ENCODE data around the gene DDN. TPM values are rescaled to one million over a fixed set of nuclear protein-coding genes. Genes with fewer than 3 reads are reported as not detected.
A peak's percentile ranks its signal among the peaks of the same experiment; 100 is the strongest.

The DDN gene
- total RNA-seq, 4 donors from 2014 or later, result 0.27 to 0.28 TPM; not detected in 2

GRCh38 chr12:48998497-48999353 lies 450 bp downstream of the DDN start:
- peaks cover 0 to 26% of the 10 kb centered on the region in 2 donors for H3K27me3 ChIP-seq
- peak in 2 of 3 donors; percentile 63 to 72 for DNase-seq
- TF ChIP-seq POLR2A (IDR thresholded peaks at IDR 0.05), result no peak
- TF ChIP-seq CTCF (IDR thresholded peaks at IDR 0.05), result no peak
- peaks cover 0 to 27% (median 0%) of the 10 kb centered on the region in 3 donors for H3K36me3 ChIP-seq
- H3K4me1 ChIP-seq, result peaks cover 0 to 43% (median 33%) of the 10 kb centered on the region in 4 donors
- H3K9me3 ChIP-seq, result no peaks in the 10 kb centered on the region
- H3K4me3 ChIP-seq, result peak overlapping the region; percentile 40 to 64 (median 54)
- H3K27ac ChIP-seq, result peak overlapping the region in 1 of 4 donors; percentile 49

GRCh38 chr12:48997719-48998496 lies 1.3 kb downstream of the DDN start:
- TF ChIP-seq CTCF (IDR thresholded peaks at IDR 0.05) (no peak), POLR2A (IDR thresholded peaks at IDR 0.05) (no peak)
- Histone ChIP-seq H3K27ac (peak overlapping the region in 1 of 4 donors; percentile 49), H3K9me3 (no peaks in the 10 kb centered on the region), H3K4me3 (peak overlapping the region; percentile 40 to 64 (median 54)), H3K36me3 (peaks cover 0 to 19% (median 0%) of the 10 kb centered on the region in 3 donors), H3K27me3 (peaks cover 0 to 26% of the 10 kb centered on the region in 2 donors), H3K4me1 (peaks cover 0 to 43% (median 33%) of the 10 kb centered on the region in 4 donors)
- peak in 2 of 3 donors; percentile 66 to 78 for DNase-seq

- H3K9me3 ChIP-seq, result no peaks in the 10 kb centered on the region
- H3K4me1 ChIP-seq, result peaks cover 0 to 43% (median 33%) of the 10 kb centered on the region in 4 donors
- peak; percentile 28 to 75 (median 68) for TF ChIP-seq CTCF (IDR thresholded peaks at IDR 0.05)
- TF ChIP-seq POLR2A (IDR thresholded peaks at IDR 0.05), result no peak
- H3K36me3 ChIP-seq, result peaks cover 0 to 11% (median 0%) of the 10 kb centered on the region in 3 donors
- H3K27me3 ChIP-seq, result peaks cover 0 to 26% of the 10 kb centered on the region in 2 donors
- H3K4me3 ChIP-seq, result peak overlapping the region; percentile 46 to 64 (median 54)
- DNase-seq, result peak; percentile 75 to 90 (median 85)
- peak overlapping the region in 1 of 4 donors; percentile 49 for H3K27ac ChIP-seq
Observed at GRCh38 chr12:48996794-48997718, 2.1 kb downstream of the DDN start.

GRCh38 chr12:48995086-48995879 lies 3.9 kb downstream of the DDN start:
- Histone ChIP-seq H3K36me3 (no peaks in the 10 kb centered on the region), H3K9me3 (no peaks in the 10 kb centered on the region), H3K4me3 (peak overlapping the region in 3 of 4 donors; percentile 1 to 26 (median 18)), H3K27me3 (peaks cover 0 to 26% of the 10 kb centered on the region in 2 donors), H3K4me1 (peaks cover 0 to 42% (median 33%) of the 10 kb centered on the region in 4 donors), H3K27ac (no peak overlapping the region)
- TF ChIP-seq CTCF (IDR thresholded peaks at IDR 0.05), result peak; percentile 62 to 82 (median 78)
- TF ChIP-seq POLR2A (IDR thresholded peaks at IDR 0.05), result no peak
- peak; percentile 66 to 89 (median 86) for DNase-seq

Measured in Peyer's patch (tissue), 4 donors.